HG02870 (cell line): ENCODE measurements around the gene LAMTOR4.
A peak's percentile ranks its signal among the peaks of the same experiment; 100 is the strongest.

ENCODE experiments used
- ATAC-seq: cut with Tn5 transposase; IDR thresholded peaks from one replicate; pipeline ENCODE4 v1.9.1; 2021; ENCODE audit warnings: mild to moderate bottlenecking, moderate library complexity; ENCODE audit not compliant: unreplicated experiment

The LAMTOR4 gene

GRCh38 chr7:100152937-100153666 is 4.4 kb downstream of the LAMTOR4 start:
- ATAC-seq: no peak

GRCh38 chr7:100153708-100154535 is 5.2 kb downstream of the LAMTOR4 start:
- no peak for ATAC-seq

GRCh38 chr7:100154651-100155491 is 6.2 kb downstream of the LAMTOR4 start:
- ATAC-seq: no peak

- ATAC-seq: no peak
These were observed 7.0 kb downstream of the LAMTOR4 start for GRCh38 chr7:100155553-100156317.

GRCh38 chr7:100156331-100157068 is 7.8 kb downstream of the LAMTOR4 start:
- no peak for ATAC-seq

GRCh38 chr7:100157069-100157333 is 8.3 kb downstream of the LAMTOR4 start:
- no peak for ATAC-seq

- ATAC-seq: no peak
These were observed 8.9 kb downstream of the LAMTOR4 start for GRCh38 chr7:100157334-100158228.

GRCh38 chr7:100158229-100159098 is 9.7 kb downstream of the LAMTOR4 start, which contains the start of gene TRAPPC14:
Gene TRAPPC14 (minus strand): TSS chr7:100158723. CDS start chr7:100158499, 224 bp downstream.
- ATAC-seq: peak; percentile 72

- ATAC-seq: no peak
These were observed 10.4 kb downstream of the LAMTOR4 start for GRCh38 chr7:100159099-100159623.

GRCh38 chr7:100160067-100160466 is 11.3 kb downstream of the LAMTOR4 start:
- ATAC-seq: no peak

GRCh38 chr7:100163006-100163531 is 14.4 kb downstream of the LAMTOR4 start:
- ATAC-seq: no peak

- ATAC-seq: no peak
These were observed 15.2 kb downstream of the LAMTOR4 start for GRCh38 chr7:100163871-100164270.

- ATAC-seq: no peak
These were observed 17.7 kb downstream of the LAMTOR4 start for GRCh38 chr7:100166317-100166940.

GRCh38 chr7:100166970-100167911 is 18.5 kb downstream of the LAMTOR4 start:
- no peak for ATAC-seq

GRCh38 chr7:100167912-100168323 is 19.2 kb downstream of the LAMTOR4 start:
- ATAC-seq: no peak
